Gastrocnemius medialis (tissue), 4 donors: ENCODE measurements around the gene KRTAP19-7.

Experiments
- CTCF ChIP-seq, 5 experiments: fragments of 450-650 bp in 3 of 5; fragments of 200-600 bp in 2 of 5; sonication (generic) in 2 of 5; IDR thresholded peaks in 4 of 5; conservative IDR thresholded peaks in 1 of 5; 1 replicate in 4 of 5; 2 replicates in 1 of 5; pipeline ENCODE4 v1.5.1; 2016 to 2019; ENCODE audit warnings: antibody characterized with exemption in 5 of 5, mild to moderate bottlenecking in 3 of 5, moderate library complexity in 3 of 5
- POLR2A ChIP-seq, 2 donors: fragments of 450-650 bp; IDR thresholded peaks; one replicate each; pipeline ENCODE4 v1.6.1; 2017; ENCODE audit warnings: antibody characterized with exemption in 2 of 2, mild to moderate bottlenecking in 2 of 2, moderate library complexity in 2 of 2

DNA sequence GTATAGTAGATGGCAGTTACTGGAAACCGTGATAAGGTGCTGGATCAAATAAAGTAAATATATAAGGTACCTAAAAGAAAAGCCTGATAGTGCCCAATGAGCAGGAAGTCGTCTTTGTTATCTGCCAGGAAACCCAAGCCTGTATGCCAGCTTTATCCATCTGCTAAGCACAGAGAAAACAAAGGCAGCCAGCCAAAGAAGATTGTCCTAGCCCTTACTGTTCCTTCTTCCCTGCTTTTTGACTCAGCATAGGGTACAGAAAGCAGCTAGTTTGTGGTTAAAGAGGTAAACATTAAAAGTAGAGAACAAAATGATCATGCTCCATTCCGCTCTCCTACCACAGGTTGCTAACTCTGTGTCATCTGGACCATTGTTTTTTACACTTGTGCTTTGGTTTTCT, 19.0 kb upstream of the KRTAP19-7 start:
- no peak for TF ChIP-seq CTCF (IDR thresholded peaks at IDR 0.05 in 4 of 5, conservative IDR thresholded peaks at IDR 0.05 in 1 of 5)
- TF ChIP-seq POLR2A (IDR thresholded peaks at IDR 0.05) = no peak
